ENCODE results near the gene SPRN. TPM values are rescaled to one million over a fixed set of nuclear protein-coding genes. Genes with fewer than 3 reads are reported as not detected.

Gene SPRN
- total RNA-seq, 1 donor from 2014 or later, result 0.64 TPM

Other genes starting within 250 kb of the SPRN start
- gene UTF1, start 194.4 kb downstream of the SPRN start, total RNA-seq, result not detected in 2 replicates
- gene VENTX, start 186.8 kb downstream of the SPRN start, total RNA-seq, result not detected in 2 replicates
- 1.5 and 3.1 TPM in 2 replicates for gene ADAM8, start 147.8 kb downstream of the SPRN start, total RNA-seq
- gene TUBGCP2, start 115.8 kb downstream of the SPRN start, total RNA-seq, result 55.0 and 60.3 TPM in 2 replicates
- gene ZNF511, start 115.7 kb downstream of the SPRN start, total RNA-seq, result 20.1 and 22.2 TPM in 2 replicates
- gene CALY, start 87.7 kb downstream of the SPRN start, total RNA-seq, result not detected in 2 replicates
- gene PRAP1, start 77.3 kb downstream of the SPRN start, total RNA-seq, result not detected in 2 replicates
- gene FUOM, start 66.6 kb downstream of the SPRN start, total RNA-seq, result 18.7 and 54.1 TPM in 2 replicates
- 105 and 158 TPM in 2 replicates for gene ECHS1, start 51.3 kb downstream of the SPRN start, total RNA-seq
- 7.9 and 12.1 TPM in 2 replicates for gene PAOX, start 45.4 kb downstream of the SPRN start, total RNA-seq
- 24.2 and 44.5 TPM in 2 replicates for gene MTG1, start 30.5 kb downstream of the SPRN start, total RNA-seq
- gene SCART1, start 29.3 kb upstream of the SPRN start, total RNA-seq, result 0.44 and 1.3 TPM in 2 replicates
- 0.64 TPM in 1 of 2 replicates, not detected in the other for gene CYP2E1, start 102.7 kb upstream of the SPRN start, total RNA-seq
- gene SYCE1, start 141.0 kb upstream of the SPRN start, total RNA-seq, result not detected in 2 replicates
- not detected in 2 replicates for gene FRG2B, start 202.2 kb upstream of the SPRN start, total RNA-seq